Type B pancreatic cell (in vitro differentiated cells): ENCODE data around the gene MOBP. TPM values are rescaled to one million over a fixed set of nuclear protein-coding genes. Genes with fewer than 3 reads are reported as not detected.
A peak's percentile ranks its signal among the peaks of the same experiment; 100 is the strongest.

Experiments
- DNase-seq: peaks from one replicate; pipeline ENCODE4 v3.0.0; 2021; ENCODE audit warnings: mixed read lengths; ENCODE audit not compliant: unreplicated experiment; ENCODE audit errors: extremely low spot score
- H3K27ac Mint-ChIP-seq: 2 replicates; pipeline ENCODE4 v1.8.0; 2021; ENCODE audit warnings: mild to moderate bottlenecking, mixed read lengths
- H3K27me3 Mint-ChIP-seq: 2 replicates; pipeline ENCODE4 v1.8.0; 2021; ENCODE audit warnings: mixed read lengths
- H3K36me3 Mint-ChIP-seq: 2 replicates; pipeline ENCODE4 v1.8.0; 2021; ENCODE audit warnings: mixed read lengths
- H3K4me1 Mint-ChIP-seq: one replicate; pipeline ENCODE4 v1.8.0; 2021; ENCODE audit warnings: mixed read lengths; ENCODE audit not compliant: unreplicated experiment
- H3K4me3 Mint-ChIP-seq: 2 replicates; pipeline ENCODE4 v1.8.0; 2021; ENCODE audit warnings: mild to moderate bottlenecking, mixed read lengths
- H3K9me3 Mint-ChIP-seq: 2 replicates; pipeline ENCODE4 v1.8.0; 2021; ENCODE audit warnings: mixed read lengths
- total RNA-seq: library from RNA; stranded (reverse); gene quantifications from 2 replicates; pipeline ENCODE4 v1.2.1, GENCODE V29; 2021; ENCODE audit warnings: low replicate concordance
- TF ChIP-seq, protein P1 (sequence below): fragments of 200-600 bp; sonication (generic); conservative IDR thresholded peaks from 2 replicates; pipeline ENCODE4 v1.5.0; 2021; ENCODE audit warnings: antibody characterized with exemption, mild to moderate bottlenecking

MOBP gene
- total RNA-seq, 1 donor from 2014 or later, result not detected

DNA sequence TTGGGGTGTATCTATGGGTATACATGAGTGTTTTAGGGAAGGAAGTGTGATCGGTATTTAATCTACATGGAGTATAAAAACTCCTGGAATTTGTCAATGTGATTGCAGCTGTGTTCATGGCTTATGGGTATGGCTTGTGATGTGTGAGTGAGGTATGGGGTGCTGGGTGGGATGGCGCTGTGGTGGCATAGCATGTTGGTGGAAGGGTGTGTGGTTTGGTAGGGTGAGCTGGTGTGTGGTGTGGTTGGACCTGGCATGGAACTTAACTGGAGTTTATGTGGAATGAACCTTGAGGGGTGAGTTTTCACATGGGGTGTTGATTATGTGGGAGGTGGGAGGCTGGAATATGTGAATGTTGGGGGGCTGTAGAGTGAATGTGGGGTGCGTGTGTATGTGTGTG, 492 bp upstream of the MOBP start:
- TF ChIP-seq, protein P1, sequence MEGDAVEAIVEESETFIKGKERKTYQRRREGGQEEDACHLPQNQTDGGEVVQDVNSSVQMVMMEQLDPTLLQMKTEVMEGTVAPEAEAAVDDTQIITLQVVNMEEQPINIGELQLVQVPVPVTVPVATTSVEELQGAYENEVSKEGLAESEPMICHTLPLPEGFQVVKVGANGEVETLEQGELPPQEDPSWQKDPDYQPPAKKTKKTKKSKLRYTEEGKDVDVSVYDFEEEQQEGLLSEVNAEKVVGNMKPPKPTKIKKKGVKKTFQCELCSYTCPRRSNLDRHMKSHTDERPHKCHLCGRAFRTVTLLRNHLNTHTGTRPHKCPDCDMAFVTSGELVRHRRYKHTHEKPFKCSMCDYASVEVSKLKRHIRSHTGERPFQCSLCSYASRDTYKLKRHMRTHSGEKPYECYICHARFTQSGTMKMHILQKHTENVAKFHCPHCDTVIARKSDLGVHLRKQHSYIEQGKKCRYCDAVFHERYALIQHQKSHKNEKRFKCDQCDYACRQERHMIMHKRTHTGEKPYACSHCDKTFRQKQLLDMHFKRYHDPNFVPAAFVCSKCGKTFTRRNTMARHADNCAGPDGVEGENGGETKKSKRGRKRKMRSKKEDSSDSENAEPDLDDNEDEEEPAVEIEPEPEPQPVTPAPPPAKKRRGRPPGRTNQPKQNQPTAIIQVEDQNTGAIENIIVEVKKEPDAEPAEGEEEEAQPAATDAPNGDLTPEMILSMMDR, result no peak
- Mint-ChIP-seq H3K4me3 (no peak overlapping the region), H3K9me3 (no peaks in the 10 kb centered on the region), H3K27ac (no peak overlapping the region), H3K36me3 (no peaks in the 10 kb centered on the region), H3K27me3 (peaks cover 7% of the 10 kb centered on the region), H3K4me1 (no peaks in the 10 kb centered on the region)
- no peak for DNase-seq

DNA sequence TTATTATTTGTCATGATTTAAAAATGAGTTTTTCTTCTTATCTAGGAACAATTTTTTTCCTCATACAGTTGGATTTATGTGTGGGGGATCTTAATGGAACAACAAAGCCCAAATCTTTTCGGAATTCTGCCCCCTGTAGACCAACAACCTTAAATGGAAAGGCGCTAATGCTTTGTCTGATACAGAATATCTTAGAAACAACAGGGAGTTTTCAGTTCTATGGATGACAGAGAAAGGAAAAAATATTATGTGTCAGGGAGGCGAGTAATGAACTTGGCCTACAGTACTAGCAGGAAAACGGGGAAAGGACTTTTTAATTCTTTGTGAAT, 592 bp downstream of the MOBP start:
- H3K36me3 Mint-ChIP-seq, result no peaks in the 10 kb centered on the region
- TF ChIP-seq, protein P1, result no peak
- H3K27me3 Mint-ChIP-seq, result peaks cover 7% of the 10 kb centered on the region
- no peaks in the 10 kb centered on the region for H3K9me3 Mint-ChIP-seq
- H3K4me1 Mint-ChIP-seq, result no peaks in the 10 kb centered on the region
- no peak overlapping the region for H3K27ac Mint-ChIP-seq
- no peak for DNase-seq
- no peak overlapping the region for H3K4me3 Mint-ChIP-seq

DNA sequence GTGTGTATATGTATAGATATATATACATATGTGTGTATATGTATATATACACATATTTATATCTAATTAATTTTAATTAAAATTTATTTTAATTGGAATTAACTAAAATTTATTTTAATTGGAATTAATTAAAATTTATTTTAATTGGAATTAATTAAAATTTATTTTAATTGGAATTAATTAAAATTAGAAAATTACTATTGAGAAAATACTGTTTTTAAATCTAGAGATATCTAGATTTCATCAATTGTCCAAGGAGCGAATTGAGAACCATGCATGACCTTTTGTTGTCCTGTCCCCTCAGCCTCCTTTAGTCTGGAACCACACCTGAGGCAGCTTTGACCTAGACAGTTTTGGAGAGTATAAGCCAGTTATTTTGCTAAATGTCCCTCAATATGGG, 1.8 kb downstream of the MOBP start:
- TF ChIP-seq, protein P1, result no peak
- Mint-ChIP-seq H3K36me3 (no peaks in the 10 kb centered on the region), H3K9me3 (no peaks in the 10 kb centered on the region), H3K4me3 (no peak overlapping the region), H3K4me1 (peaks cover 5% of the 10 kb centered on the region), H3K27ac (no peak overlapping the region), H3K27me3 (peaks cover 4% of the 10 kb centered on the region)
- DNase-seq, result no peak

DNA sequence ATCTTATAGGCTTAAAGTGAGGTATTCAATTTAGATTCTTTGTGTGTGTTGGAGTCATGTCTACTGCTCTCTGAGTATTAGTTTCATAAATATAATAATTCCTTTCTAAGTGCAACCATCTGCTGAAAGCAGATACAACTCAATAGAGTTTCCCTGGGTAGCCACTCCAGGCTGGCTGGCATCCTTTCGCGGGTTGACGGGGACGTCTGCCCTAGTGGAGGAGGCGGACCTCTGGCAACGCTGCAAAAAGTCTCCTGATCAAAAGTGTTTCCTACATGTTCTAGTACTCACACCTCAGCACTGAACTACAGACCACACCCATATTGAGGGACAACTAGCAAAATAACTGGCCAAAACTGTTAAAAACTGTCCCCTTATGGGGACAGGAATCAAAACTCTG, 2.5 kb downstream of the MOBP start:
- peaks cover 4% of the 10 kb centered on the region for H3K27me3 Mint-ChIP-seq
- TF ChIP-seq, protein P1, result no peak
- no peak for DNase-seq
- H3K4me3 Mint-ChIP-seq, result no peak overlapping the region
- H3K9me3 Mint-ChIP-seq, result no peaks in the 10 kb centered on the region
- no peaks in the 10 kb centered on the region for H3K36me3 Mint-ChIP-seq
- H3K4me1 Mint-ChIP-seq, result peaks cover 5% of the 10 kb centered on the region
- H3K27ac Mint-ChIP-seq, result no peak overlapping the region

GRCh38 chr3:39471652-39472051, 4.2 kb downstream of the MOBP start:
- DNase-seq, result no peak
- TF ChIP-seq, protein P1, result no peak
- H3K36me3 Mint-ChIP-seq, result no peaks in the 10 kb centered on the region
- H3K9me3 Mint-ChIP-seq, result no peaks in the 10 kb centered on the region
- H3K4me3 Mint-ChIP-seq, result no peak overlapping the region
- H3K27ac Mint-ChIP-seq, result no peak overlapping the region
- peaks cover 4% of the 10 kb centered on the region for H3K27me3 Mint-ChIP-seq
- peaks cover 5% of the 10 kb centered on the region for H3K4me1 Mint-ChIP-seq

DNA sequence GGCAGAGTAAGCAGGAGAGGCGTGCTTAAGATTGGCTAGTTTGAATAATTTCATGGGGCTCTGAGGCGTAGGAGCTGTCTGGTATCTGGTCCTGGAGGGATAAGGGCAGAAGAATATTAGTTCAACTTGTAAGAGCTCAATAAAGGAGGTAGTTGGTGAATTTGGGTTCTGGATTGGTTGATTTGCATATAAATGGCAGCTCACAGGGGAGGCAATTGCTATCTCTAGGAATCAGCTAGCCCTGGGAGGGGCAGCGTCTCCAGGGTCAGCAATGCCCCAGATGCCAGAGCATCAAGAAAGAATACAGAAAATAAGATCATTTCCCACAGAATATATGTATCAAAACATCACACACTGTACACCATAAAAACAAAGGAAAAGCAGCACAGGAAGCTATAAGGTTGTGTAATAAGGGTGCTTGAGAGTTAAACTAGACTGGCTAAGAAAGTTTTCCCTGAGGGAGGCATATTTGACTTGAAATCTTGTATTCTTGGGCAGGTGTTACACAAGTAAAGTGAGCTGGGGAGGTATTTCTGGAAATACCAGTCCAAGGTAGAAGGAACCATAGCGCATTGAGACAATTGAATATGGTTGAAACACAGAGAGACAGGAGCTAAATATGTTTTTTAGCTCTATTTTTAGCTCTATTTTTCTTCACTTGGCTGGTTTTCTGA, 6.1 kb downstream of the MOBP start:
- no peaks in the 10 kb centered on the region for H3K36me3 Mint-ChIP-seq
- peaks cover 5% of the 10 kb centered on the region for H3K4me1 Mint-ChIP-seq
- peak overlapping the region; percentile 46 for H3K4me3 Mint-ChIP-seq
- H3K9me3 Mint-ChIP-seq, result no peaks in the 10 kb centered on the region
- H3K27me3 Mint-ChIP-seq, result no peaks in the 10 kb centered on the region
- peak overlapping the region; percentile 34 for H3K27ac Mint-ChIP-seq
- DNase-seq, result no peak
- TF ChIP-seq, protein P1, result no peak
